Mucosa of stomach (tissue), 1 donor: ENCODE results near the gene KRTAP7-1.

ENCODE experiments used
- H3K27me3 ChIP-seq: one replicate; pipeline ENCODE4 v1.7.0; 2013; ENCODE audit warnings: mild to moderate bottlenecking, low read length; ENCODE audit not compliant: control insufficient read depth, insufficient read depth
- H3K36me3 ChIP-seq: one replicate; pipeline ENCODE4 v1.7.0; 2013; ENCODE audit warnings: low read length; ENCODE audit not compliant: control insufficient read depth, insufficient read depth
- H3K4me1 ChIP-seq: one replicate; pipeline ENCODE4 v1.7.0; 2013; ENCODE audit warnings: mild to moderate bottlenecking, low read length; ENCODE audit not compliant: control insufficient read depth, insufficient read depth
- H3K4me3 ChIP-seq: one replicate; pipeline ENCODE4 v1.7.0; 2013; ENCODE audit warnings: low read length
- H3K9ac ChIP-seq: one replicate; pipeline ENCODE4 v1.7.0; 2013; ENCODE audit warnings: mild to moderate bottlenecking, low read length, moderate library complexity
- H3K9me3 ChIP-seq: one replicate; pipeline ENCODE4 v1.7.0; 2013; ENCODE audit warnings: mild to moderate bottlenecking, low read length, moderate library complexity; ENCODE audit not compliant: control insufficient read depth
- donor health status: Pancreatic carcinoma.

The KRTAP7-1 gene

DNA sequence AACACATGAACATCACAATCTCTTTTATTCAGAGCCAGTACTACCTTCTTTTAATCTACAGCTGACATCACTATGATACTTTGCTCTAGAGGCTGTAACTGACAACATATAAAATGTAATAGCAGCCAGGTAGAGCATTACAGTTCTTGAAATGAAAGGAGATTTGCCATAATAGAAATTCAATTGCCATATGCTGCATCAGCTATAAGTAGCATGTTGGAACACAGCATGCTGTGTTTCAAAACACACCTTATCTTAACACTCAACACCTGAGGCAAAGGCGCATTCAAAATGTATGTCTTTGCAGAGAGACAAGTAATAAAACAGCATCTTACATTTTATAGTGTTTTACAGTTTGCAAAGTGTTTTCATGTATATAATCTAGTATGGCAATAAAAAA, 50.3 kb downstream of the KRTAP7-1 start:
- Histone ChIP-seq H3K27me3 (no peaks in the 10 kb centered on the region), H3K9ac (no peak overlapping the region), H3K36me3 (no peaks in the 10 kb centered on the region), H3K4me3 (no peak overlapping the region), H3K9me3 (no peaks in the 10 kb centered on the region), H3K4me1 (no peaks in the 10 kb centered on the region)
